HG03378 (cell line): ENCODE measurements around the gene MLPH.

Experiments
- ATAC-seq: cut with Tn5 transposase; IDR thresholded peaks from one replicate; pipeline ENCODE4 v1.9.1; 2021; ENCODE audit warnings: mild to moderate bottlenecking, moderate library complexity; ENCODE audit not compliant: unreplicated experiment

Gene MLPH

GRCh38 chr2:237497009-237497837 is 10.2 kb downstream of the MLPH start:
- no peak for ATAC-seq

GRCh38 chr2:237497838-237498186 is 10.8 kb downstream of the MLPH start:
- no peak for ATAC-seq

- ATAC-seq: no peak
These were observed 11.3 kb downstream of the MLPH start for GRCh38 chr2:237498341-237498740.

GRCh38 chr2:237500681-237501424 is 13.8 kb downstream of the MLPH start:
- no peak for ATAC-seq

GRCh38 chr2:237501892-237502513 is 15.0 kb downstream of the MLPH start:
- ATAC-seq: no peak

- ATAC-seq: no peak
These were observed 16.1 kb downstream of the MLPH start for GRCh38 chr2:237503201-237503600.

GRCh38 chr2:237505188-237505939 is 18.3 kb downstream of the MLPH start:
- no peak for ATAC-seq

GRCh38 chr2:237507512-237507911 is 20.5 kb downstream of the MLPH start:
- ATAC-seq: no peak

GRCh38 chr2:237508361-237508760 is 21.3 kb downstream of the MLPH start:
- no peak for ATAC-seq

GRCh38 chr2:237509151-237509550 is 22.1 kb downstream of the MLPH start:
- no peak for ATAC-seq

- ATAC-seq: no peak
These were observed 22.9 kb downstream of the MLPH start for GRCh38 chr2:237509905-237510304.

- no peak for ATAC-seq
These were observed 23.6 kb downstream of the MLPH start for GRCh38 chr2:237510502-237511217.

- no peak for ATAC-seq
These were observed 24.4 kb downstream of the MLPH start for GRCh38 chr2:237511433-237511832.

- ATAC-seq: no peak
These were observed 24.9 kb downstream of the MLPH start for GRCh38 chr2:237511885-237512405.

GRCh38 chr2:237512774-237513466 is 25.9 kb downstream of the MLPH start:
- ATAC-seq: no peak

- ATAC-seq: no peak
These were observed 26.6 kb downstream of the MLPH start for GRCh38 chr2:237513693-237514092.

GRCh38 chr2:237514474-237515130 is 27.6 kb downstream of the MLPH start:
- no peak for ATAC-seq

- ATAC-seq: no peak
These were observed 28.1 kb downstream of the MLPH start for GRCh38 chr2:237515166-237515565.

- ATAC-seq: no peak
These were observed 28.7 kb downstream of the MLPH start for GRCh38 chr2:237515621-237516275.
